Esophagus (tissue), 2 donors: ENCODE measurements around the gene KREMEN1. TPM values are rescaled to one million over a fixed set of nuclear protein-coding genes. Genes with fewer than 3 reads are reported as not detected.

Source experiments
- H3K27ac ChIP-seq, 2 donors: one replicate each; pipeline ENCODE4 v1.5.1; 2013; ENCODE audit warnings: low read depth in 2 of 2, mild to moderate bottlenecking in 2 of 2, inconsistent platforms in 1 of 2, low read length in 1 of 2, moderate library complexity in 1 of 2
- H3K27me3 ChIP-seq, 2 donors: one replicate each; pipeline ENCODE4 v1.6.1; 2013; ENCODE audit warnings: low read length in 2 of 2, control low read depth in 1 of 2, mild to moderate bottlenecking in 1 of 2; ENCODE audit not compliant: insufficient read depth in 2 of 2, control insufficient read depth in 1 of 2
- H3K36me3 ChIP-seq, 2 donors: one replicate each; pipeline ENCODE4 v1.6.1; 2013; ENCODE audit warnings: low read length in 1 of 2; ENCODE audit not compliant: control insufficient read depth in 2 of 2, insufficient read depth in 2 of 2
- H3K4me1 ChIP-seq, 2 donors: one replicate each; pipeline ENCODE4 v1.6.1; 2013; ENCODE audit warnings: low read length in 1 of 2; ENCODE audit not compliant: control insufficient read depth in 2 of 2, insufficient read depth in 2 of 2
- H3K4me3 ChIP-seq, 2 donors: one replicate each; pipeline ENCODE4 v1.5.1; 2013; ENCODE audit warnings: low read length in 2 of 2, mild to moderate bottlenecking in 2 of 2, low read depth in 1 of 2, moderate library complexity in 1 of 2
- H3K9me3 ChIP-seq, 2 donors: one replicate each; pipeline ENCODE4 v1.6.1; 2013; ENCODE audit warnings: mild to moderate bottlenecking in 2 of 2, low read depth in 1 of 2, low read length in 1 of 2, moderate library complexity in 1 of 2; ENCODE audit not compliant: control insufficient read depth in 2 of 2, insufficient read depth in 1 of 2
- WGBS, 2 donors: extraction: QIAGEN DNeasy Blood & Tissue Kit; methylation state at CpG; one replicate each; pipeline ENCODE4 v1.1.7; 2013; 5-methylcytosine and 5-hydroxymethylcytosine counted together
- polyA plus RNA-seq, 2 donors: library from polyadenylated mRNA; stranded (reverse); fragments of 200-250 nt; gene quantifications; one replicate each; pipeline ENCODE4 v1.2.3, GENCODE V29; 2013
- donor health status: healthy with polysubstance abuse.
- donor health status: Bipolar disorder and iron deficiency.

Gene KREMEN1
- polyA plus RNA-seq, 2 donors, result 29.1 to 31.4 TPM

DNA sequence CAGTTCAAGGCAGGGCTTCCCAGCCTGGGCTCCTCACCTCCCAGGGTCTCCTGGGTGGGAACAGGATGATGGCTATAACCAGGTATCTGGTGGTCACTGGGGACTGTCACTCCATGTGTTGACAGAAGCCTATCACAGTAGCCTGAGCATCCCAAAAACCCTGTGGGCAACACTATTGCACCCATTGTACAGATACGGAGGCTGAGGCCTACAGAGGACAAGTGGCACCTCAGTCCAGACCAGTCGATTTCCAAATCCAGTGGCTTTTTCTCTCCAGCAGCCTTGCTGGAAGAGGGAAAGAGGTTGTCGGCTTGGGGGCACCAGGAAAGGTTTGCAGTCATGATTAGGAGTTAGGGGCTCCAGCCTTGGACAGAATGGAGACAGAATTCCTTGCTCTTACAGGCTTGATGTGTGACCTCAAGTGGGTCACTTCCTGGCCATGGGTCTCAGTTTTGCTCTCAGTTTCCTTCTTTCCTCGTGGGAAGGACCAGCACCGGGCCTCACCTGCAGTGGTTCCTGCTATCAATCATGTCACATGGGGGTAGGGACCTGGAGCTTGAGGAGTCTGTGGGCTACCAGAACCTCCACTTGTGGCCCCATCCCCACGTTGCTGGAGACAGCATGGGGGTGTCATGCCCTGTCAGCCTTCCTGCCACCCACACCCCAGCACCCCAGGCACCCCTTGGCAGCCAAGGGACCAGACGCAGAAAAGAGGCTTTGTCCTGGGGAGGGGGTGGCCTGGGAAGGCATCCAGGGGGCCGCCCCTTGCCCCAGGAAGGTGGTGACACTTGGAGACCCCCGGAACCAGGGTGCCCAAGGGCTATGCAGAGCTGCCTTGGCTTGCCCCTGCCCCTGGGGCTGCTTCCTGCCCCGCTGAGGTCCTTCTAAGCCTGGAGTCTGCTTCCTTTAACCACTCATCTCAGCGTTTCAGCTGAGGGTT, 135.0 kb downstream of the KREMEN1 start:
- peaks cover 0 to 4% of the 10 kb centered on the region in 2 donors for H3K4me1 ChIP-seq
- H3K27ac ChIP-seq, result no peak overlapping the region
- no peaks in the 10 kb centered on the region for H3K36me3 ChIP-seq
- H3K4me3 ChIP-seq, result no peak overlapping the region
- H3K27me3 ChIP-seq, result no peaks in the 10 kb centered on the region
- WGBS, 2 donors, result 66 to 70% methylated on average over 11 of the region's 11 CpGs
- no peaks in the 10 kb centered on the region for H3K9me3 ChIP-seq

DNA sequence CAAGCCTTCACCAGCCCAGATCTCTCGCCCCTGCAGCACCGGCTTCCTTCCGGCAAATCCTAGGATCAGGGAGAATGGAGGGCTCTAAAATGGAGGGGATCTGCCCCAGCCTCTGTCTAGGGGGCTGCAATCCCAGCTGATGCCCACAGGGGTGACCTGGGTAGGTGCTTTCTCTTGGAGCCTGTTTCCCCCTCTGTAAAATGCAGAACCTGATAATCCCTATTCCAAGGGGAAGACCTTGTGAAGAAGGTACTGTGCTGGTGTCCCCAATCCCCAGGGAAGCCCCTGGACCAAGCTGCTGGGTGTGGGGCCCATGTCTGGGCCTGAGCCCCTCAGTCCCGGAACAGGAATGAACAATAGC, 135.6 kb downstream of the KREMEN1 start:
- no peaks in the 10 kb centered on the region for H3K9me3 ChIP-seq
- 86 to 88% methylated on average over 4 of the region's 4 CpGs for WGBS, 2 donors
- peaks cover 0 to 4% of the 10 kb centered on the region in 2 donors for H3K4me1 ChIP-seq
- H3K36me3 ChIP-seq, result no peaks in the 10 kb centered on the region
- no peaks in the 10 kb centered on the region for H3K27me3 ChIP-seq
- H3K4me3 ChIP-seq, result no peak overlapping the region
- H3K27ac ChIP-seq, result no peak overlapping the region

DNA sequence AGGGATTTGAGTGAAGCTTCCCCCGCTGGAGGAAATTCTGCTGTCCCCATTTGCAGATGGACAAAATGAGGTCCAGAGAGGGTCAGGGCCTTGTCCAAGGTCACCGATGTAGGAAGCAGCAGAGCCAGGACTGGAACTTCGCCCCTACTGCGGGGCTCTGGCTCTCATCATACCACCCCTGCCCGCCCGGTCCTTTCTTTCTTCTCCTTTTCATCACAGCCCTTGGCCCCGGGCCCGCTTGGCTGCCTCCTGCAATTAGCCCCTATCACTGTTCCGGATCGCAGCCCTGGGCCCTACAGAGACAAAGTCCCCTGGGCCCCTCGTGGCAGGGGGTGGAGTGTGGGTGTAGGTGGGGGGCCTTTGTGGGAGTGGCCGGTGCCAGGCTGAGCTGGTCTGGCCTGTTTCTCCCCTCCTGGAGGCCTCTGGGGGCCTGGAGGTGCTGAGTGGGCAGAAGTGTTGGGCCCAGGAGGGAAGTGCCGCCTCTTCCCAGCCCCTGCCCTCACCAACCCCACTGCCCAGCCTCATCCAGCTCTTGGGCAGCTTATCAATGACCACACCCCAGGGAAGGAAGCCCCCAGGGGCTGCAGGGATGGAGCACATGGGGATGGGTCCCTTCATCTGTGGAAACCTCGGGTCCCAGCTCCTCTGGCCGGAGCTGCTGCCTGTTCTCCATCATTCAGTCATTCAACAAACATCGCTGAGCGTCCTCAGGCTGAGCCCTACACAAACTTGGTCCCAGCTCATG, 136.2 kb downstream of the KREMEN1 start:
- no peak overlapping the region for H3K27ac ChIP-seq
- peaks cover 0 to 4% of the 10 kb centered on the region in 2 donors for H3K4me1 ChIP-seq
- no peaks in the 10 kb centered on the region for H3K36me3 ChIP-seq
- H3K9me3 ChIP-seq, result no peaks in the 10 kb centered on the region
- no peak overlapping the region for H3K4me3 ChIP-seq
- 73 to 74% methylated on average over 17 of the region's 17 CpGs for WGBS, 2 donors
- H3K27me3 ChIP-seq, result no peaks in the 10 kb centered on the region

DNA sequence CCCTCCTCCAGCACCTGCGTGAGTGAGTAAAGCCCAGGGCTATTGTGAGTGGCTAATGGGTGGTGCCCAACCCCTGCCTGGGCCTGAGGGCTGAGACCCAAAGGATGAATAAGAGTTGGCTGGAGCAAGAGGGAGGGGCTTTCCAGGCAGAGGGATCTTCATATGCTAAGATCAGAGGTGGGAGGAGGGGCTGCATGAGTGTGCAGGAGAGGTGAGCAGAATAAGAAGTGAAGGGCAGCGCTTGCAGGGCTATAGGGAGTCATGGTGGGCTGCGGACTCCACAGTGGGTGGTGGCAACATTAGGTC, 136.7 kb downstream of the KREMEN1 start:
- no peak overlapping the region for H3K27ac ChIP-seq
- no peak overlapping the region for H3K4me3 ChIP-seq
- peaks cover 0 to 4% of the 10 kb centered on the region in 2 donors for H3K4me1 ChIP-seq
- 82% methylated on average over 3 of the region's 3 CpGs for WGBS, 2 donors
- no peaks in the 10 kb centered on the region for H3K27me3 ChIP-seq
- H3K9me3 ChIP-seq, result no peaks in the 10 kb centered on the region
- no peaks in the 10 kb centered on the region for H3K36me3 ChIP-seq

DNA sequence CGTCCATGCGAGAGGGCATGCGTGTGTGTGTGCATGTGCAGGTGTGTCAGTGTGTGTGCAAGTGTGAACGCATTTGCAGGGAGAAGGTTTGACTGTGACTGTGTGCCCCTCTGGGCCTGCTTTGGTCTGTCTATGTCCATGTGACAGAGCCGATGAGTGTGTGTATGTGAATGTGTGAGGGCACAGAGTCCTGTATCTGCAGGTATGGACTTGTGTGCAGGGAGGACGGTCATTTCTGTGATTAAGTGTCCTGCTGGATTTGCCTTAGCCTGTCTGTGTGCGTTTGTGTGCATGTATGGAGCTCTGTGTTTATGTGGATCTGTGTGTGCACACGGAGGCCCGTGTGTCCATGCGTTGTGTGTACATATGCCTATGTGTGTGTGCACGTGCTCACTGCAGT, 138.2 kb downstream of the KREMEN1 start:
- Histone ChIP-seq H3K4me3 (no peak overlapping the region), H3K27ac (no peak overlapping the region), H3K4me1 (peaks cover 0 to 4% of the 10 kb centered on the region in 2 donors), H3K27me3 (no peaks in the 10 kb centered on the region), H3K36me3 (no peaks in the 10 kb centered on the region), H3K9me3 (no peaks in the 10 kb centered on the region)
- 78 to 86% methylated on average over 11 of the region's 11 CpGs for WGBS, 2 donors

DNA sequence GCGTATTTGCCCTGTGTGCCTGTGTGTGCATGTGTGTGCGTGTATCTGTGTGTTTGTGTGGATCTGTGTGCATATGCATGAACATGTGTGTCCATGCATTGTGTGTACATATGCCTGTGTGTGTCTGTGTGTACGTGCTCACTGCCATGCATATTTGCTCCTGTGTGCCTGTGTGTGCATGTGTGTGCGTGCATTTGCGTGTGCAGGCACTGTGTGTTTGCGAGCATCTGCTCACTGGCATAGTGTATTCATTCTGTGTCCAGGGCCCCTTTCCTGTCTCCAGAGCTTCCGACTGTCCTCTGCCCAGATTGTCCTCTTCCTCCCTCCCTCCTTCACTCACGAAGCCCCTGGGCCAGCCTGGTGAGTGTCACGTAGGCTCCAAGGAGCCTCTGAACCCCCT, 138.6 kb downstream of the KREMEN1 start:
- H3K27me3 ChIP-seq, result no peaks in the 10 kb centered on the region
- 95% methylated on average over 9 of the region's 9 CpGs for WGBS, 2 donors

DNA sequence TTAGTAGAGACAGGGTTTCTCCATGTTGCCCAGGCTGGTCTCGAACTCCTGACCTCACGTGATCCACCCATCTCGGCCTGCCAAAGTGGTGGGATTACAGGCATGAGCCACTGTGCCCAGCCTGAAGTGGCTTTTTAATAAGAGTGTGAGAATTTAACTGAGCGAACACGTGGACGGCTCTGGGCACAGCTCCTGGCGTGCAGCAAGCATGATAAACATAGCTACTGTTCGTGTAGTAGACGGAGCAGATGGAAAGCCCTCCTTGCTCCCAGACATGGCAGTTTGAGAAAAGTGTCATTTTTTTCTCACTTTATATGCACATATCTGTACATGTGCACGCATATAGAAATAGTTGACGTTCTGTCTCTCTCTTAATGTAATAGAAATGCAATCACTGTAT, 139.9 kb downstream of the KREMEN1 start:
- Histone ChIP-seq H3K36me3 (no peaks in the 10 kb centered on the region), H3K27ac (no peak overlapping the region), H3K9me3 (no peaks in the 10 kb centered on the region), H3K27me3 (no peaks in the 10 kb centered on the region), H3K4me1 (peaks cover 0 to 4% of the 10 kb centered on the region in 2 donors), H3K4me3 (no peak overlapping the region)
- WGBS, 2 donors, result 76 to 77% methylated on average over 11 of the region's 11 CpGs

More for the DNA sequence above, 138.6 kb downstream of the KREMEN1 start:
- H3K4me3 ChIP-seq, result no peak overlapping the region
- H3K9me3 ChIP-seq, result no peaks in the 10 kb centered on the region
- H3K27ac ChIP-seq, result no peak overlapping the region
- no peaks in the 10 kb centered on the region for H3K36me3 ChIP-seq
- H3K4me1 ChIP-seq, result peaks cover 0 to 4% of the 10 kb centered on the region in 2 donors

DNA sequence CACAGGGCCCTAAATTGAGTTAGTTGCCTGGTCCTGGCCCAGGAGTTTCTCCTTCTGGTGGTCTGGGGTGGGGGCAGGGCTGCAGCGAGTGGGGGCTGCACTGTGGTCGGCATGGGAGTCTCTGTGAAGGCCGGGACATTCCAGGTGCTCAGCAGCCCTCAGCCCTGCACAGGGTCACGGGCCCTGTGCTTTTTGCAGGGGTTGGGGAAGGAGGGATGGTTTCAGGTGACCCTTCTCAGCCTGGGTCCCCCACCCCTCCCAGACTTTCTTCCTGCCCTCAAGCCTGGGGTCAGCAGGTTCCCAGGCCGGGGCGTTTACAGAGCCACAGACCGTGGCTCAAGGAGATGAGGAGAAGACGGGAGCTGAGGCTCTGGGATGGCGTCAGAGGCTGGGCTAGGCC, 140.7 kb downstream of the KREMEN1 start:
- Histone ChIP-seq H3K4me1 (peaks cover 0 to 4% of the 10 kb centered on the region in 2 donors), H3K36me3 (no peaks in the 10 kb centered on the region), H3K4me3 (no peak overlapping the region), H3K9me3 (no peaks in the 10 kb centered on the region), H3K27me3 (no peaks in the 10 kb centered on the region), H3K27ac (no peak overlapping the region)
- WGBS, 2 donors, result 83 to 87% methylated on average over 9 of the region's 9 CpGs

DNA sequence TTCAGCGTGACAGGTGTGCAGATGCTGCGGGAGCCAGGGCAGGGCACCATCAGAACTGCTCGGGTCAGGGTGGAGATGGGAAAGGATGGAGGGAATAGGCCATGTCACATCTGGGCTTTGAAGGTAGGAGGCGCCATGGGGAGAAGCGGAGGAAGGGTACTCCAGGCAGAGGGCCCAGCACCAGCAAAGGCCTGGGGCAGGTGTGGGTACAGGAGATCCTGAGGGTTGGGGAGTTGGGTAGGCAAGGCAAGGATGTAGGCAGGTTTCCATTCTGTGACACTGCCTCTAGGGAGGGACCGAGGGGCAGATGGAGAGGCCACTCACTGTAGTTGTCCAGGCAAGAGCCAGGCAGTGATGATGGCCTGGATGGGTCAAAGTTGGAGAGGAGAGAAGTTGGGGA, 141.4 kb downstream of the KREMEN1 start:
- no peak overlapping the region for H3K4me3 ChIP-seq
- H3K27ac ChIP-seq, result no peak overlapping the region
- H3K27me3 ChIP-seq, result no peaks in the 10 kb centered on the region
- WGBS, 2 donors, result 95% methylated on average over 6 of the region's 6 CpGs
- no peaks in the 10 kb centered on the region for H3K36me3 ChIP-seq
- H3K4me1 ChIP-seq, result peaks cover 0 to 4% of the 10 kb centered on the region in 2 donors
- H3K9me3 ChIP-seq, result no peaks in the 10 kb centered on the region
